Fibroblast of mammary gland (primary cell): ENCODE results near the gene CLEC7A.

Experiments
- DNase-seq: peaks from one replicate; pipeline ENCODE4 v3.0.0-alpha.2; 2010; ENCODE audit warnings: low read depth
- H3K4me3 ChIP-seq: 2 replicates; pipeline ENCODE4 v1.5.1; 2011; ENCODE audit warnings: low read depth, mild to moderate bottlenecking, low read length, moderate library complexity; ENCODE audit not compliant: control insufficient read depth
- TF ChIP-seq, protein P1 (sequence below): conservative IDR thresholded peaks from 2 replicates; pipeline ENCODE4 v1.5.1; 2011; ENCODE audit warnings: low read depth, low read length, inconsistent platforms; ENCODE audit not compliant: control insufficient read depth, insufficient read depth

Gene CLEC7A

DNA sequence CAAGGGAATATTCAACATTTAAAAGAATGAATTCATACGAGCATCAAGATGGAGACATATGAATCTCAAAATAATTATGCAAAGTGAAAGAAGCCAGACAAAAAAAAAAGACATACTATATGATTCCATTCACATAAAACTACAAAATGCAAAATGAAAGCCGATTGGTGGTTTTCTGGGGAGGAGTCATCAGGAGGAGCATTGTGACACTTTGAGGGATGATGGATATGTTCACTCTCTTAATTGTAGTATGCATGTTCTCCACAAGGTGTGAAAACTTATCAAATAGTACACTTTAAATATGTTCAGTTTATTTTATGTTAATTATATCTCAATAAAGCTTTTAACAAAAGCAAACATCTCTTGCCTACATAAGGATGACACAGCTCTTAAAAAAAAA lies 28.4 kb upstream of the CLEC7A start:
- no peak for DNase-seq
- TF ChIP-seq, protein P1, sequence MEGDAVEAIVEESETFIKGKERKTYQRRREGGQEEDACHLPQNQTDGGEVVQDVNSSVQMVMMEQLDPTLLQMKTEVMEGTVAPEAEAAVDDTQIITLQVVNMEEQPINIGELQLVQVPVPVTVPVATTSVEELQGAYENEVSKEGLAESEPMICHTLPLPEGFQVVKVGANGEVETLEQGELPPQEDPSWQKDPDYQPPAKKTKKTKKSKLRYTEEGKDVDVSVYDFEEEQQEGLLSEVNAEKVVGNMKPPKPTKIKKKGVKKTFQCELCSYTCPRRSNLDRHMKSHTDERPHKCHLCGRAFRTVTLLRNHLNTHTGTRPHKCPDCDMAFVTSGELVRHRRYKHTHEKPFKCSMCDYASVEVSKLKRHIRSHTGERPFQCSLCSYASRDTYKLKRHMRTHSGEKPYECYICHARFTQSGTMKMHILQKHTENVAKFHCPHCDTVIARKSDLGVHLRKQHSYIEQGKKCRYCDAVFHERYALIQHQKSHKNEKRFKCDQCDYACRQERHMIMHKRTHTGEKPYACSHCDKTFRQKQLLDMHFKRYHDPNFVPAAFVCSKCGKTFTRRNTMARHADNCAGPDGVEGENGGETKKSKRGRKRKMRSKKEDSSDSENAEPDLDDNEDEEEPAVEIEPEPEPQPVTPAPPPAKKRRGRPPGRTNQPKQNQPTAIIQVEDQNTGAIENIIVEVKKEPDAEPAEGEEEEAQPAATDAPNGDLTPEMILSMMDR, result no peak
- H3K4me3 ChIP-seq, result no peak overlapping the region

DNA sequence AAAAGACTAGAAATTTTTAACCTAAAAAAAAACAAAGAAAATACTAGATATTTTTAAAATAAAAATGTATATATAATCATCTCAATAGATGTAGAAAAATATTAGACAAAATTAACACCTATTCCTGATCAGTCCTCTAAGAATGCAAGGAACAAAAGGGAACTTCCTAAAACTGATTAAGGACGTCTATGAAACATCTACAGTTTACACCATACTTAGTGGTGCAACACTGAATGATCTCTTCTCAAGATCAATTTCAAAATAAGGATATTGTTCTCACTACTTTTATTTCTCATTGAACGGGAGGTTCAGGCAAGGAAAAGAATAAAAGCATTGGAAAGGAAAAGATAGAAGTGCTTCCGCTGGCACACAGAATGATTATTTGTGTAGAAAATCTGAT lies 26.0 kb upstream of the CLEC7A start:
- DNase-seq, result no peak
- TF ChIP-seq, protein P1, result no peak
- H3K4me3 ChIP-seq, result no peak overlapping the region

DNA sequence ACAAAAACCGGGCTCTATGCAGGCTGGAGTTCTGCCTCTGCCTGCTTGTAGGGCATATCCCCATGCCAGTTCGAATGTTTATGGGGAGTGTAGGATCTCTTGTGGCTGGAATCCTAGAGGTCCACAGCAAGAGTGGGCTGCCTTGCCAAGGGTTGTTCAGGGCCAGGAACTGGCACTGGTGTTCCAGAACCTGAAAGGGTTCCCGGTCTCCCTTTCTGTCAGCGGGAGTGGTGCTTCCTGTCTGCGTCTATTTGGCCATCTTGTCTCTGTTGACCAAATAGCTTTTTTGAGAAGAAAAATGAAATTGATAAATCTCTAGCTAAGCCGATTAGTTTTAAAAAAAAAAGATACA lies 24.1 kb upstream of the CLEC7A start:
- peak overlapping the region; percentile 57 for H3K4me3 ChIP-seq
- DNase-seq, result no peak
- TF ChIP-seq, protein P1, result no peak

DNA sequence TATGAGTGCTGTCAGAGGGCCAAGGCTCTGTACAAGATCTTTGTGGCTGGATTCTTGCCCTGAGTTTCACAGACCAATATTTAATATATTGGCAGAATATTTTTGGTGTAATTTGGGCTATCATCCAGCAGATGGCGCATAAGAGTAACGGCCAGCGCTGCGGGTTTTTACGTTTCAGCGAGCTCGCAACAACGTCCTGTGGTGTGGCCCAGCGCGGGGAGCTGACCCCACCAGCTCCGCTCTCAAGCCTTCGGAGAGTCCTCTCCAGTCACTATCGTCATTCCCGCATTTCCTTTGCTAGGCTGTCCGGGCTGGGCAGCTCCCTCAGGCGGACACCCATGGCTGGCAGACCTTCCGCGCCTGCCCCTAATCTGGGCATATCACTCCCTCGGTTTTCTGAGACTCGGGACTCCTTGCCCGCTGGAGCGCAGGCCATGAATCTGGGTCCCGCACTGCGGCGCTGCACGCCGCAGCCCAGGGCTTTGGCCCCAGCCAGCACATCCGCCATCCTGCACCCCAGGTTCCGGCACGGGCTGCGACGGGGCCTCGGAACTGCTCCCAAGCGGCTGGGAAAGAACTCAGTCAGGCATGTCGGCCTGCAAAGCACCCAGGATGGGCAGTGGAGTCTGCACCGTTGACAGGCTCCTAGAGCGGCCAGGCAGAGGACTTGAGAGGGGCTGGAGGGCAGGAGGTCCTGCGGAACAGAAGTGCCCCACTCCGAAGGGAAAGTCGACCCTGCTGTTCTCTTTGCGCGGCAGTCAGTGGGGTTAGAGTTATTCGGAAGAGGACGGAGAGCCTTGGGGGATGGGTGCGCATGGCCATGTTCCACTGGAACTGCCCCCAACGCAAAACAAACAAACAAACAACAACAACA lies 23.5 kb upstream of the CLEC7A start:
- peak; percentile 62 for DNase-seq
- TF ChIP-seq, protein P1, result peak; percentile 76

DNA sequence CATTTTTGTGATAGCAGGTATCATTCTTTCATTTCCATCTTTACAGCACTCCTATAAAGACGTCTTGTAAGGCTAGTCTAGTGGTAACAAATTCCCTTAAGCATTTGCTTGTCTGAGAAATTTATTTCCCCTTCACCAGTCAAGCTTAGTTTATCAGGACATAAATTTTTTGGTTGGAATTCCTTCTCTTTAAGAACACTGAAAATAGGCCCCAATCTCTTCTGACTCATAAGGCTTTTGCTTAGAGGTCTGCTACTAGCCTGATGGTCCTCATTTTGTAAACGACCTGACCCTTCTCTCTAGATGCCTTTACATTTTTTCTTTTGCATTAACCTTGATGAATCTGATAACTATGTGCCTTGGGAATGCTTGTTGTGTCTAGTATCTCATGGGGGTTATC lies 21.6 kb upstream of the CLEC7A start:
- TF ChIP-seq, protein P1, result no peak
- no peak overlapping the region for H3K4me3 ChIP-seq
- DNase-seq, result no peak

More for the DNA sequence above, 23.5 kb upstream of the CLEC7A start:
- H3K4me3 ChIP-seq, result peak overlapping the region; percentile 57

DNA sequence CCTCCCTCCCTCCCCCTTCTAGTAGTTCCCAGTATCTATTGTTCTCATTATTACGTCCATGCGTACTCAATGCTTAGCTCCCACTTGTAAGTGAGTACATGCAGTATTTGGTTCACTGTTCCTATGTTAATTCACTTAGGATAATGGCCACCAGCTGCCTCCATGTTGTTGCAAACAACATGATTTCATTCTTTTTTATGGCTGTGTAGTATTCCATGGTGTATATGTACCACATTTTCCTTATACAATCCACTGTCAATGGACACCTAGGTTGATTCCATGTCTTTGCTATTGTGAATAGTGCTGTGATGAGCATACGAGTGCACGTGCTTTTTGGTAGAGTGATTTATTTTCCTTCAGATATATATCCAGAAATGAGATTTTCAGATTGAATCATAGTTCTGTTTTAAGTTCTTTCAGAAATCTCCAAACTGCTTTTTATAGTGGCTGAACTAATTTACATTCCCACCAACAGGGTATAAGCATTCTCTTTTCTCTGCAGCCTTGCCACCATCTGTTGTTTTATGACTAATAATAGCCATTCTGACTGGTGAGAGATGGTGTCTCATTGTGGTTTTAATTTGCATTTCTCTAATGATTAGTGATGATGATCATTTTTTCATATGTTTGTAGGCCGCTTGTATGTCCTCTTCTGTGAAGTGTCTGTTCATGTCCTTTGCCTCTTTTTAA lies 17.9 kb upstream of the CLEC7A start:
- no peak for DNase-seq
- no peak overlapping the region for H3K4me3 ChIP-seq
- TF ChIP-seq, protein P1, result no peak
